Gastroesophageal sphincter (tissue), 4 donors: ENCODE data around the gene LGI2. TPM values are rescaled to one million over a fixed set of nuclear protein-coding genes. Genes with fewer than 3 reads are reported as not detected.

Experiments used
- ATAC-seq: fragments of 150-250 bp; one replicate; pipeline ENCODE4 v1.9.1; 2016; ENCODE audit warnings: mild to moderate bottlenecking, moderate library complexity
- H3K27ac ChIP-seq, 4 donors: fragments of 200-600 bp; sonication (generic) in 3 of 4; 1 replicate in 3 of 4; 2 replicates in 1 of 4; pipeline ENCODE4 v1.5.1; 2016 to 2019
- H3K27me3 ChIP-seq: fragments of 200-600 bp; sonication (generic); one replicate; pipeline ENCODE4 v1.5.1; 2019
- H3K36me3 ChIP-seq, 2 donors: fragments of 200-600 bp; sonication (generic); one replicate each; pipeline ENCODE4 v1.5.1; 2019; ENCODE audit warnings: control low read depth in 1 of 2
- H3K4me1 ChIP-seq, 3 donors: fragments of 200-600 bp; sonication (generic); 1 replicate in 2 of 3; 2 replicates in 1 of 3; pipeline ENCODE4 v1.5.1; 2016 to 2019; ENCODE audit warnings: control low read depth in 2 of 3
- H3K4me3 ChIP-seq, 2 donors: fragments of 200-600 bp; sonication (generic); one replicate each; pipeline ENCODE4 v1.5.1; 2019; ENCODE audit warnings: mild to moderate bottlenecking in 1 of 2, moderate library complexity in 1 of 2
- H3K9me3 ChIP-seq, 3 donors: fragments of 200-600 bp; sonication (generic); one replicate each; pipeline ENCODE4 v1.5.1; 2017 to 2019; ENCODE audit warnings: control low read depth in 2 of 3
- CTCF ChIP-seq, 4 experiments: fragments of 200-600 bp in 2 of 4; fragments of 450-650 bp in 2 of 4; sonication (generic) in 1 of 4; IDR thresholded peaks; one replicate each; pipeline ENCODE4 v1.5.1; 2017 to 2019; ENCODE audit warnings: antibody characterized with exemption in 4 of 4, mild to moderate bottlenecking in 2 of 4, moderate library complexity in 2 of 4
- EP300 ChIP-seq: sonication (generic); formaldehyde crosslinking; IDR thresholded peaks from one replicate; pipeline ENCODE4 v1.6.1; 2017; ENCODE audit warnings: antibody characterized with exemption, mild to moderate bottlenecking
- POLR2A ChIP-seq, 2 donors: fragments of 450-650 bp; IDR thresholded peaks; one replicate each; pipeline ENCODE4 v1.6.1; 2017; ENCODE audit warnings: antibody characterized with exemption in 2 of 2, mild to moderate bottlenecking in 2 of 2, moderate library complexity in 1 of 2
- POLR2AphosphoS5 ChIP-seq: sonication (generic); formaldehyde crosslinking; IDR thresholded peaks from one replicate; pipeline ENCODE4 v1.6.1; 2017; ENCODE audit warnings: antibody characterized with exemption
- WGBS, 2 donors: methylation state at CpG; one replicate each; pipeline ENCODE4 v1.1.5; 2018; ENCODE audit warnings: low coverage in 1 of 2; 5-methylcytosine and 5-hydroxymethylcytosine counted together
- total RNA-seq, 4 donors: library from RNA; depleted of rRNA; stranded (reverse); fragments of >200 nt; gene quantifications; one replicate each; pipeline ENCODE4 v1.1.0, GENCODE V29; 2016

LGI2 gene
- total RNA-seq, 4 donors from 2014 or later = 3.2 to 23.0 (median 11.9) TPM

- TF ChIP-seq EP300 = no peak
- TF ChIP-seq CTCF (IDR thresholded peaks at IDR 0.05) = no peak
- TF ChIP-seq POLR2A (IDR thresholded peaks at IDR 0.05) = no peak
- no peak for TF ChIP-seq POLR2AphosphoS5
- Histone ChIP-seq H3K4me1 (peaks cover 0 to 7% (median 0%) of the 10 kb centered on the region in 3 donors), H3K4me3 (no peak overlapping the region), H3K9me3 (no peaks in the 10 kb centered on the region), H3K27me3 (no peaks in the 10 kb centered on the region), H3K27ac (no peak overlapping the region), H3K36me3 (no peaks in the 10 kb centered on the region)
- no peak for ATAC-seq
- WGBS, 2 donors = 91 to 100% methylated on average over 1 to 4 of the region's 4 CpGs
Observed at GRCh38 chr4:25061602-25062001, 30.9 kb upstream of the LGI2 start.

GRCh38 chr4:25060963-25061340 is 30.2 kb upstream of the LGI2 start:
- no peak for TF ChIP-seq EP300
- TF ChIP-seq CTCF (IDR thresholded peaks at IDR 0.05) = no peak
- no peak for TF ChIP-seq POLR2AphosphoS5
- no peak for TF ChIP-seq POLR2A (IDR thresholded peaks at IDR 0.05)
- H3K27ac ChIP-seq = peak overlapping the region in 1 of 4 donors; percentile 36
- no peak for ATAC-seq
- H3K4me3 ChIP-seq = no peak overlapping the region
- H3K4me1 ChIP-seq = peaks cover 0 to 7% (median 0%) of the 10 kb centered on the region in 3 donors
- no peaks in the 10 kb centered on the region for H3K36me3 ChIP-seq
- H3K9me3 ChIP-seq = no peaks in the 10 kb centered on the region
- WGBS, 2 donors = 58 to 79% methylated on average over 5 of the region's 5 CpGs
- no peaks in the 10 kb centered on the region for H3K27me3 ChIP-seq

- no peaks in the 10 kb centered on the region for H3K27me3 ChIP-seq
- WGBS, 2 donors = 27 to 63% methylated on average over 8 of the region's 8 CpGs
- H3K36me3 ChIP-seq = no peaks in the 10 kb centered on the region
- peaks cover 0 to 7% (median 0%) of the 10 kb centered on the region in 3 donors for H3K4me1 ChIP-seq
- TF ChIP-seq POLR2AphosphoS5 (peak; percentile 7), POLR2A (IDR thresholded peaks at IDR 0.05) (no peak), CTCF (IDR thresholded peaks at IDR 0.05) (no peak)
- H3K27ac ChIP-seq = peak overlapping the region in 2 of 4 donors; percentile 36 to 43
- ATAC-seq = no peak
- no peak overlapping the region for H3K4me3 ChIP-seq
- H3K9me3 ChIP-seq = no peaks in the 10 kb centered on the region
Observed at GRCh38 chr4:25060241-25060962, 29.7 kb upstream of the LGI2 start.

GRCh38 chr4:25059791-25060190 is 29.0 kb upstream of the LGI2 start:
- TF ChIP-seq EP300 (no peak), CTCF (IDR thresholded peaks at IDR 0.05) (no peak), POLR2A (IDR thresholded peaks at IDR 0.05) (no peak), POLR2AphosphoS5 (no peak)
- Histone ChIP-seq H3K36me3 (no peaks in the 10 kb centered on the region), H3K4me3 (no peak overlapping the region), H3K4me1 (peaks cover 0 to 7% (median 0%) of the 10 kb centered on the region in 3 donors), H3K27me3 (no peaks in the 10 kb centered on the region), H3K27ac (peak overlapping the region in 2 of 4 donors; percentile 36 to 43), H3K9me3 (no peaks in the 10 kb centered on the region)
- WGBS, 2 donors = 70 to 100% methylated on average over 2 of the region's 2 CpGs
- no peak for ATAC-seq

GRCh38 chr4:25058796-25059195 is 28.1 kb upstream of the LGI2 start:
- Histone ChIP-seq H3K9me3 (no peaks in the 10 kb centered on the region), H3K4me1 (peaks cover 0 to 7% (median 0%) of the 10 kb centered on the region in 3 donors), H3K4me3 (no peak overlapping the region), H3K27ac (no peak overlapping the region), H3K36me3 (no peaks in the 10 kb centered on the region), H3K27me3 (no peaks in the 10 kb centered on the region)
- WGBS, 2 donors = 86 to 95% methylated on average over 6 to 8 of the region's 8 CpGs
- no peak for TF ChIP-seq CTCF (IDR thresholded peaks at IDR 0.05)
- TF ChIP-seq POLR2A (IDR thresholded peaks at IDR 0.05) = no peak
- no peak for TF ChIP-seq POLR2AphosphoS5
- no peak for ATAC-seq
